ENCODE measurements around the gene PARP14.

GRCh38 chr3:122636697-122637096 lies 43.9 kb upstream of the PARP14 start:
- TF ChIP-seq POLR2A (IDR thresholded peaks at IDR 0.05; ENCODE audit: extremely low read depth, insufficient read length): no peak
- no peak for TF ChIP-seq CTCF (IDR thresholded peaks at IDR 0.05; ENCODE audit: low read depth, low read length)

Data from NB4 (cell line).